Globus pallidus (tissue), 1 donor: ENCODE results near the gene MYO1B.
A peak's percentile ranks its signal among the peaks of the same experiment; 100 is the strongest.

Experiments
- DNase-seq: peaks from one replicate; pipeline ENCODE4 v3.0.0-alpha.2; 2015; ENCODE audit warnings: low spot score

Gene MYO1B

GRCh38 chr2:191362841-191363240 lies 117.6 kb downstream of the MYO1B start:
- DNase-seq, result no peak

- DNase-seq, result no peak
These were observed 118.1 kb downstream of the MYO1B start for GRCh38 chr2:191363267-191363666.

GRCh38 chr2:191365089-191365488 lies 119.9 kb downstream of the MYO1B start:
- no peak for DNase-seq

GRCh38 chr2:191366199-191366598 lies 121.0 kb downstream of the MYO1B start:
- no peak for DNase-seq

GRCh38 chr2:191369034-191369433 lies 123.8 kb downstream of the MYO1B start:
- DNase-seq, result no peak

- no peak for DNase-seq
These were observed 129.2 kb downstream of the MYO1B start for GRCh38 chr2:191374366-191374765.

- no peak for DNase-seq
These were observed 129.7 kb downstream of the MYO1B start for GRCh38 chr2:191374939-191375338.

- peak; percentile 57 for DNase-seq
These were observed 131.9 kb downstream of the MYO1B start for GRCh38 chr2:191376981-191377629.

GRCh38 chr2:191379375-191379774 lies 134.2 kb downstream of the MYO1B start:
- DNase-seq, result no peak

GRCh38 chr2:191382801-191383200 lies 137.6 kb downstream of the MYO1B start:
- no peak for DNase-seq

GRCh38 chr2:191383486-191383885 lies 138.3 kb downstream of the MYO1B start:
- no peak for DNase-seq

- no peak for DNase-seq
These were observed 139.6 kb downstream of the MYO1B start for GRCh38 chr2:191384829-191385228.

GRCh38 chr2:191385416-191386160 lies 140.4 kb downstream of the MYO1B start:
- no peak for DNase-seq

- no peak for DNase-seq
These were observed 141.8 kb downstream of the MYO1B start for GRCh38 chr2:191386938-191387536.

GRCh38 chr2:191389288-191389687 lies 144.1 kb downstream of the MYO1B start:
- DNase-seq, result no peak

- no peak for DNase-seq
These were observed 146.0 kb downstream of the MYO1B start for GRCh38 chr2:191391171-191391570.

GRCh38 chr2:191394043-191394442 lies 148.8 kb downstream of the MYO1B start:
- DNase-seq, result no peak

GRCh38 chr2:191396794-191397193 lies 151.6 kb downstream of the MYO1B start:
- DNase-seq, result no peak

- no peak for DNase-seq
These were observed 154.4 kb downstream of the MYO1B start for GRCh38 chr2:191399601-191400000.

GRCh38 chr2:191401287-191401686 lies 156.1 kb downstream of the MYO1B start:
- DNase-seq, result no peak

GRCh38 chr2:191402966-191403565 lies 157.9 kb downstream of the MYO1B start:
- no peak for DNase-seq

GRCh38 chr2:191404568-191404991 lies 159.4 kb downstream of the MYO1B start:
- DNase-seq, result no peak

GRCh38 chr2:191405546-191405945 lies 160.3 kb downstream of the MYO1B start:
- no peak for DNase-seq
